AG04450 (cell line): ENCODE data around the gene ARMC5. TPM values are rescaled to one million over a fixed set of nuclear protein-coding genes. Genes with fewer than 3 reads are reported as not detected.

Experiments
- CTCF ChIA-PET: fragments of 300-600, 350-600 bp; formaldehyde crosslinking; extraction: SDS; loops from one replicate; lab custom pipeline; 2022; ENCODE audit warnings: antibody characterized with exemption, inconsistent platforms; lab: Charles Lee
- POLR2A ChIA-PET: fragments of 350-600 bp; formaldehyde crosslinking; extraction: SDS; loops from one replicate; lab custom pipeline; 2021; ENCODE audit warnings: antibody characterized with exemption, inconsistent platforms; lab: Yijun Ruan, JAX
- DNase-seq: peaks from one replicate; pipeline ENCODE4 v3.0.0-alpha.2; 2011; ENCODE audit warnings: low read depth, low spot score
- H3K27ac ChIP-seq: one replicate; pipeline ENCODE4 v1.5.1; 2012; ENCODE audit warnings: low read depth, low read length, control low read depth
- H3K27me3 ChIP-seq: one replicate; pipeline ENCODE4 v1.6.0; 2012; ENCODE audit warnings: low read length; ENCODE audit not compliant: control insufficient read depth, insufficient read depth
- H3K4me3 ChIP-seq: 2 replicates; pipeline ENCODE4 v1.5.1; 2011; ENCODE audit warnings: mild to moderate bottlenecking, low read depth, low read length, control low read depth
- H3K9me3 ChIP-seq: 2 replicates; pipeline ENCODE4 v1.5.1; 2012; ENCODE audit warnings: low read length; ENCODE audit not compliant: control insufficient read depth, insufficient read depth
- CTCF ChIP-seq: IDR thresholded peaks from 2 replicates; pipeline ENCODE4 v1.5.1; 2011; ENCODE audit warnings: low read depth, low read length, control low read depth, inconsistent platforms
- polyA plus RNA-seq: library from polyadenylated mRNA; depleted of rRNA; stranded (reverse); fragments of >200 nt; gene quantifications from 2 replicates; pipeline ENCODE4 v1.2.3, GENCODE V29; 2011

The ARMC5 gene
- polyA plus RNA-seq, 1 experiment, result 2.9 TPM

DNA sequence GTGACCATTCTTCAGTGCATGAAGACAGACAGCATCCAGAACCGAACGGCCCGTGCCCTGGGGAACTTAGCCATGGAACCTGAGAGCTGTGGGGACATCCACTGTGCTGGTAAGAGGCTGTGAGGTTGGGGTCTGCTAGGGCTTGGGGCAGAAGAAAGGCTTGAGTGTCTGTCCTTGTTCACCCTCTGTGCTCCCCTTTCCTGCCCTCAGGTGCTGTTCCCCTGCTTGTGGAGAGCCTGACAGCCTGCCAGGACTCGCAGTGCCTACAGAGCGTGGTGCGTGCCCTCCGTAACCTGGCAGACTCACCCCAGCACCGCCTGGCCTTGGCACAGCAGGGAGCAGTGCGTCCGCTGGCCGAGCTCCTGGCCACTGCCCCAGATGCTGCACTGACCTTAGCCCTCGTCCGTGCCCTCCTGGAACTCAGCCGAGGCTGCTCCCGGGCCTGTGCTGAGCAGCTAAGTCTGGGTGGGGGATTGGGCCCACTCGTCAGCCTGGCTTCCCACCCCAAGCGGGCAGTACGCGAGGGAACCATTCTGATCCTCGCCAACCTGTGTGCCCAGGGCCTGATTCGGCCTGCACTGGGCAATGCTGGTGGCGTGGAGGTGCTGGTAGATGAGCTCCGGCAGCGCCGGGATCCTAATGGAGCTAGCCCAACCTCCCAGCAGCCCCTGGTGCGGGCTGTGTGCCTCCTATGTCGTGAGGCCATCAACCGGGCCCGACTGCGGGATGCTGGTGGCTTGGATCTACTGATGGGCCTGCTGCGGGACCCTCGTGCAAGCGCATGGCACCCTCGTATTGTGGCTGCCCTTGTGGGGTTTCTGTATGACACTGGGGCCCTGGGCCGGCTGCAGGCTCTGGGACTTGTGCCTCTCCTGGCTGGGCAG lies 2.9 kb downstream of the ARMC5 start:
- Histone ChIP-seq H3K27me3 (no peaks in the 10 kb centered on the region), H3K4me3 (no peak overlapping the region), H3K27ac (no peak overlapping the region), H3K9me3 (no peaks in the 10 kb centered on the region; the same call in 1 of the 2 replicates)
- ChIA-PET CTCF (interaction anchor here (1.3 to 3.1 kb wide), 2 partner anchors 19 to 25 kb away, joined by 3 to 33 read pairs; partner anchors contain the start of gene ZNF843), POLR2A (no interaction called here)
- DNase-seq, result no peak
- TF ChIP-seq CTCF, result no peak

DNA sequence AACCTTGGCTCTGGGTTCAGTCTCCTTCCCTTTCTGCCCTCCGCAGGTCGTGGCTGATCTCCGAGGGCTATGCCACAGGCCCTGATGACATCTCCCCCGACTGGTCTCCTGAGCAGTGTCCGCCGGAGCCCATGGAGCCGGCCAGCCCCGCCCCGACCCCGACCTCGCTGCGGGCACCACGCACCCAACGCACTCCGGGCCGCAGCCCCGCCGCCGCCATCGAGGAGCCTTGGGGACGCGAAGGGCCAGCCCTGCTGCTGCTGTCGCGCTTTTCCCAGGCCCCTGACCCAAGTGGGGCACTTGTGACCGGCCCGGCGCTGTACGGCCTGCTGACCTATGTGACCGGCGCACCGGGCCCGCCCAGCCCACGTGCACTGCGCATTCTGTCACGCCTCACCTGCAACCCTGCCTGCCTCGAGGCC lies 5.1 kb downstream of the ARMC5 start:
- no peak for DNase-seq
- TF ChIP-seq CTCF, result no peak
- Histone ChIP-seq H3K9me3 (no peaks in the 10 kb centered on the region; the same call in 1 of the 2 replicates), H3K27ac (no peak overlapping the region), H3K27me3 (no peaks in the 10 kb centered on the region), H3K4me3 (no peak overlapping the region)
- ChIA-PET POLR2A (no interaction called here), CTCF (no interaction called here)

GRCh38 chr16:31464781-31465260 lies 5.5 kb downstream of the ARMC5 start:
- no peak overlapping the region for H3K4me3 ChIP-seq
- CTCF ChIA-PET, result no interaction called here
- no peak for DNase-seq
- H3K9me3 ChIP-seq, result no peaks in the 10 kb centered on the region; the same call in 1 of the 2 replicates
- POLR2A ChIA-PET, result no interaction called here
- H3K27me3 ChIP-seq, result no peaks in the 10 kb centered on the region
- no peak for TF ChIP-seq CTCF
- H3K27ac ChIP-seq, result no peak overlapping the region

DNA sequence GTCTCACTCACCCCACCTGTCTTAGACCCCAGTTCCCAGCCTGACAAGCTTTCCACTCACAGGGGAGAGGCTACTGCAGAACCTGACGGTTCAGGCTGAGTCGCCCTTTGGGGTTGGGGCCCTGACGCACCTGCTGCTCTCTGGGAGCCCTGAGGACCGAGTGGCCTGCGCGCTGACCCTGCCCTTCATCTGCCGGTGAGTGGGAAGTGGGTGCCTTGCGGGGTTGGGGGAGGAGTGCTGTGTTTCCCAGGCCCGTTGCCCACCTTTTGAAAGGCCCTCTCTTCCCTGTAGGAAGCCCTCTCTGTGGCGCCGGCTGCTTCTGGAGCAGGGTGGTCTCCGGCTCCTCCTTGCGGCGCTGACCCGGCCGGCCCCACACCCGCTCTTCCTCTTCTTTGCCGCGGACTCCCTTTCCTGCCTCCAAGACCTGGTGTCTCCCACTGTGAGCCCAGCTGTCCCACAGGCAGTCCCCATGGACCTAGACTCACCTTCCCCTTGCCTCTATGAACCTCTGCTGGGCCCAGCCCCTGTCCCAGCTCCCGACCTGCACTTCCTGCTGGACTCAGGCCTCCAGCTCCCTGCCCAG lies 6.6 kb downstream of the ARMC5 start:
- Histone ChIP-seq H3K27ac (no peak overlapping the region), H3K9me3 (no peaks in the 10 kb centered on the region; the same call in 1 of the 2 replicates), H3K4me3 (no peak overlapping the region), H3K27me3 (no peaks in the 10 kb centered on the region)
- no peak for DNase-seq
- CTCF ChIA-PET, result no interaction called here
- POLR2A ChIA-PET, result no interaction called here
- TF ChIP-seq CTCF, result no peak

- H3K27ac ChIP-seq, result no peak overlapping the region
- no peak overlapping the region for H3K4me3 ChIP-seq
- no peaks in the 10 kb centered on the region; the same call in 1 of the 2 replicates for H3K9me3 ChIP-seq
- no peaks in the 10 kb centered on the region for H3K27me3 ChIP-seq
- DNase-seq, result no peak
- CTCF ChIA-PET, result no interaction called here
- TF ChIP-seq CTCF, result no peak
- POLR2A ChIA-PET, result no interaction called here
These were observed 7.1 kb downstream of the ARMC5 start for GRCh38 chr16:31466381-31466841.
